IPS DF 19.7 (cell line): ENCODE measurements around the gene GOLGA6A.
"Not testable (repeated sequence)": the region's sequence is repeated elsewhere in the genome, so short reads cannot be mapped to it uniquely, and the experiment has no call there.

Experiments used
- DNase-seq: peaks from one replicate; pipeline ENCODE4 v3.0.0-alpha.2; 2013; ENCODE audit warnings: low read depth, low spot score

The GOLGA6A gene

DNA sequence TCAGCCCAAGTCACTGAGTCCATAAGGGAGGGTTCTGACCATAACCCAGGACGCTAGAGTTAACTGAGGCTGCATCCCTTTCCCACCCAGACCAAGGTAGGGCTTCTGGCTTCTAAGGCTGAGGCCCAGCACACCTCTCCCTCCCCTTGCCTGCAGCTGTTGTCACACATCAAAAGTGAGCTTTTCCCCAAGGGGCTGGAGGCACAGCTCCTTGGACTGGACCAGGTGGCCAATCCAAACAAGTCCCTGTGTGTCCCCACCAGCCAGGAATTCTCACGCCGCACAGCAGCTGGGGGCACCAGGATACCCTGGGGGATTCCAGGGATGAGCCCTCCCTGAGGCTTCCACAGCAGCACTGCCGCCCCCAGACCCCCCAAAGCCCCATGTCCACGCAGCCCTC is 25.8 kb upstream of the GOLGA6A start:
- DNase-seq: no peak

GRCh38 chr15:74099963-74100733 is 17.8 kb upstream of the GOLGA6A start:
- DNase-seq: peak; percentile 42

DNA sequence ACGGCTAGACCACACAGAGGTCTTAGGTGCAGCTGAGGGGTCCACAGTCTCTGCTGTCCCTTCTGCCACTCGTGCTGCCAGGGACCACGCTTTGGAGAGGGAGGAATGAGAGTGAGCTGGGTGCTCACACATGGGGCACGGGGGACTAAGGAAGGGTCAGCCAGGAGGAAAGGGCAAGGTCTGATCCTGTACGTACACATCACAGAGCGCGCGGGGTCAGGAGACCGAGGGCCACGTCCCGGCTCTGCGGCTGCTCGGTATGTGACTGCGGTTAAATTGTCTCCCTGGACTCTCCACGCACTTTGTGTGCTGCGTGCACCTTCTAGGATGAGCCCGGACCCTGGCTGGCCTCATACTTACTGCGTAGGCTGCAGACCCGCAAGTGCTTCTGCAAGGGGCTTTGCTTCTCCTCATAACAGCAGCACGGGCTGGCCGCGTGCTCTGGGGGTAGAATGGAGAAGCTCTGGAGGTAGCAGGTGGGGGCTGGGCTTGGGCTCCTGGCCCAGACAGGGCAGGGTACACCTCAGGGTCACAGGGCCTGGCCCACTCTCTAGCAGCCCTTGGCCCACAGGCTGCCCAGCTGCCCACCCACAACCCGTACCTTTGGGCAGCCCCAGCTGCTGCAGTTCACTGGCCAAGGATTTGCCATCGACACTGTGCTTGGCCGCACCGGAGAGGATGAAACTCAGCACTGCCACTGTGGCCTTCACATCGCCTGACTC is 14.6 kb upstream of the GOLGA6A start:
- DNase-seq: not testable (repeated sequence)

DNA sequence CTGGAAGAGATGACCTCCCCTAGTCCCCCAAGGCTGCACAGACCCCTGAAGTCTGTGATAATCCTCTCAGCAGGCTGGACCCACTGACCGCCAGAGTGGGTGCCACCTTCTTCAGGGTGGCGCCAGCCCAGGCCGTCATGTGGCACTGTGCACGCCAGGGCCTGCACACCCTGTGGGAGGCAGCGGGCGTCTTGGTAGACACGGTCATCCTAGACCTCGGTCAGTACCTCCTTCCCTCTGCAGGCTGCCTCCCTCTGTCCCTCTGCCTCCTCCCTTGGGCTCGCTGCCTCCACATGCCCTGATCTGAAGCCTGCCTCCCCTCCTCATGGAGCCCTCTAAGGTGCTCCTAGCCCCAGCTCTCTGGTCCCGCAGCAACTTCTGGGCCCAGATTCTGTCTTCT is 13.3 kb upstream of the GOLGA6A start:
- DNase-seq: not testable (repeated sequence)

- DNase-seq: not testable (repeated sequence)
These were observed 12.2 kb upstream of the GOLGA6A start for GRCh38 chr15:74094567-74094966.

- not testable (repeated sequence) for DNase-seq
These were observed 6.6 kb downstream of the GOLGA6A start for GRCh38 chr15:74075781-74076180.

DNA sequence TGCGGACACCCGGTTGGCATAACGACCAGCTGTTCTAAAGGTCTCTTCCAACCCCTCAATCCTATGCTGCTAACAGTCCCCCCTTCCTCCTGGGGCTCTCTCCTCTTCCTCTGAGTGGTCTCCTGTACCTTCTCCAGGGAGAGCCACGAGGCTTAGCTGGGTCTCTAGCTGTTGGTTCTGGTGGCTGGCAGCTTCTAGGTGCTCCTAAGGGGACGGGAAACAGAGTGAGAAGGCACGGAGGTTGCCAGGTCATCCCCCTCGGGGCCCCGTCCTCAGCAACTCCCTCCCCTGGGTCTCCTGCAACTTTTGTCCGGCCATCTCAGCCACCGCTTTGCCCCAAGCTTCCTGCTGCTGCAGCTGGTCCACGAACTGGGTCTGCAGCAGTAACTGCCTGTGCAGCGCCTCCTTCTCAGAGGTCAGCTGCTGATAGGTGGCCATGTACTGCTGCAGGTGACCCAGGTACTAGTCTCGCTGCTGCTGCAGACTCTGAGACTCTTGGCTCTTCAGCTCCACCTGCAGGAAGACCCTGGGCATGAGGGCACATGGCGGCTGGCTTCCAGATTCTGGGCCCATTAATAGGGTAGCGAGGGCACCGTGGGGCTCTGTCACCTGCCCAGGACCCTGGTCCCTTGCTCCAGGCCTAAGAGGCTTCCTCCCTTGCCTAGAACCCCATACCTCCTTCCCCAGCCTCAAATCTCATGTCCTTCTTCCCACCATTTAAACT is 9.6 kb downstream of the GOLGA6A start:
- DNase-seq: not testable (repeated sequence)

- DNase-seq: not testable (repeated sequence)
These were observed 10.2 kb downstream of the GOLGA6A start for GRCh38 chr15:74072132-74072531.

GRCh38 chr15:74071645-74072044 is 10.7 kb downstream of the GOLGA6A start:
- not testable (repeated sequence) for DNase-seq

DNA sequence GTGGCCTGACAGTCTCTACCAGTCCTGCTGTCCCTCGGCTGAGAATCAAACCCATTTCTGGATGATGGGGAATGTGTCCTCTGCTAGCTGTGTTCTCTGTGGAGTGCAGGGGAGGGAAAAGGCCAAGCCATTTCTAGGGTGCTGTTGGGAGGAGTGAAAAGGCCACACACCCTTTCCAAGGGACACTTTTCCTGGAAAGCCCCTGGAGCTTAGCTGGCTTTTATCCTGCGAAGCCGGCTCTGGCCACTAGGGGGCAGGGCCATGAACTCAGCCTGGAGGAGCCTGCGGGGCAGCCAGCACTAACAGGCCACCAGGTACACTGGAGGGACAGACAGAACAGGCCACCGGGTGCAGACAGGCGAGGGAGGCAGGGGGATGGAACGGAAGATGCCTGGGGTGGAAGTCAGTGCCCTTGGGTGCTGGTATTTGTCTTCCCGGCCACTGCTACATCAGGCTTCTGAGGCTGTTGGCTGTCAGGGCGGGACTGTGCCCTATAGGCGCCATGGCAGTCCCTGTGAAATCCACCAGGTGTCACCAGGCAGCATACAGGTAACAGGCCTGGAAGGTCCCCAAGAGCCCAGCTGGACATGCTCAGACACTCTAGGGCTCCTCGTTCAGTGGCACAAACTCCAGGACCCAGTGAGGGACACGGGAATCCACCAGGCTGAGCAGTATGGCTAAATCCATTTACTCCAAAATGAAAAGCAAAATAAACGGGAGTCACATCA is 16.5 kb downstream of the GOLGA6A start:
- not testable (repeated sequence) for DNase-seq

DNA sequence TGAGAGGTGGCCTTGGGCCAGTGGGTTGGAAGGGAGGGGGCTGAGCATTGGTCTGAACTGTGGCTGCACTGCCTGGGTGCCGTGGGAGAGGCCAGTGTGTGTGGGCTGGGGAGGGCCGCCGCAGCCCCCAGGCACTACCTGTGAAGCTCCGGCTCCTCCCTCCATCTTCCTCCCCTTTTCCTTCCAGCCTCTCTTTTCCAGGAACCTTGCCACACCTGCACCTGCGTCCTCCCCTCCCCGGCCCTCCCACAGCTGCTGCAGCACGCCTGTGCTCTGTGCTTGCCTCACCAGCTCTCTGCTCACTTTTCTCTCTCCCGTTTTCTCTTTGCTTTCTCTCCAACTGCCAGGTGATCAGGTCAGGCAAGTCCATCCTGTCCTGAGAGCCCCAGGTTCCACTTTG is 17.5 kb downstream of the GOLGA6A start:
- DNase-seq: not testable (repeated sequence)

- not testable (repeated sequence) for DNase-seq
These were observed 18.2 kb downstream of the GOLGA6A start for GRCh38 chr15:74064183-74064582.

- DNase-seq: not testable (repeated sequence)
These were observed 18.8 kb downstream of the GOLGA6A start for GRCh38 chr15:74063425-74064146.

GRCh38 chr15:74062671-74063070 is 19.7 kb downstream of the GOLGA6A start:
- no peak for DNase-seq

- no peak for DNase-seq
These were observed 20.1 kb downstream of the GOLGA6A start for GRCh38 chr15:74062236-74062635.

DNA sequence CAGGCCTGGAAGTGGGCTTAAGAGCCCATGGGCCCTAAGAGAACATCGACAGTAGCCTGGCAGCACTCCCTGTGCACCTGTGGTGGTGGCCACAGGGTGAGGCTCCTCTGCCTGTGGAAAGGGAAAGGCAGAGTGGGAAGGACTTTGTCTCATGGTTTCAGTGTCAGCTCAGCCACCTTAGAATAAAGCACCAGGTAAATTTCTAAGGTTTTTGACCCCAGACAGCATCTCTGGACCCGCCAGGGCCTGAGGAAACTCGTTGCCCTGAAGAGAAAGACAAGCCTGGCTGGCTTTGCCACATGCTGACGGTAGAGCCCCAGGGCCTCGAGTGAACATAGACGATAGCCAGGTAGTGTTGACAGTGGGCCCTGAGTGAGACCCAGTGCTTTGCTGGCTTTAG is 22.1 kb downstream of the GOLGA6A start:
- DNase-seq: no peak

DNA sequence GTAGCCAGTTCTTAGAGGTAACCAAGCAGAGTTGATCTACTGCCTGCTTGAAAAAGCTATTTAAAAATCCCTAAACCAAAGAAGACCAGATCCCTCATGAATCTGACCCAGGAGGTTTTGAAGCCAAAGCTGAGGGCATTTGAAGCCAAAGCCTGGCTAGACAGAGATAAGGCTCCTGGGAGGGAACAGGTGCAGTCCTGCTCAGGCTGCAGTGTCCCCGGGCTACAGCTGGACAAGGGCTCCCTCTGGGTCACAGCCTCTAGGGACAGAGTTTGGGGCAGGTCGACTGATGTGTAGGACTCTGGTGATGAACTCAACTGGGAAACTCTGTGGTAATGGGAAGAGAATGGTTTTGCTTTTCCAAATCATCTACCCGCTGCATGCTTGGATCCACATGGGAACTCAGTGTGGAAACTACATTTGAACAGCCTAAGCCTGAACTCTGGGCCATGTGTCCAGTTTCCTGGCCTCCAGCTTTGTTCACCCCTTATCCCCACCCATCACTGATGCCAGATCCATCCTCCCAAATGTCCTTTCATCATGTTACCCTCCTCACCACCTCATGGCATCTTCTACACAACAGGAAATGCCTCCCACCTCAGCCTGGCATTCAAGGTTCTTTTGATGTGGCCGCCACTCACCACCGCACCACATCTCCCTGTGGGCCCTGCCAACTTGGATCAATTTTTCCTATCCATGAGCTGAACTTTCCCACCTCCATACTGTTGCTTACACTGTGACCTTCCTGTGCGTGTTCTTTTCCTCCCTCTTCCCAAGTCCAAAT is 23.1 kb downstream of the GOLGA6A start:
- not testable (repeated sequence) for DNase-seq

DNA sequence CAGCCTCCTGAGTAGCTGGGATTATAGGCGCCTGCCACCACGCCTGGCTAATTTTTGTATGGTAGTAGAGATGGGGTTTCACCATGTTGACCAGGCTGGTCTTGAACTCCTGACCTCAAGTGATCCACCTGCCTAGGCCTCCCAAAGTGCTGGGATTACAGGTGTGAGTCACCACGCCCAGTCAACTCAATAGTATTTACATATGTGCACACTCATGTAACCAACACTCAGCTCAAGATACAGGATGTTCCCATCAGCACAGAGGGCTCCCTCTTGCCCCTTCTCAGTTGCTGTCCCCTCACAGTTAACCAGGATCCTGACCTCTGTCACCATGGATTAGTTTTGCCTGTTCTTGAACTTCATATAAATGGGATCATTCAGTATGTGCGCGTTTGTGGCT is 26.0 kb downstream of the GOLGA6A start:
- DNase-seq: not testable (repeated sequence)

GRCh38 chr15:74055804-74056203 is 26.5 kb downstream of the GOLGA6A start:
- no peak for DNase-seq

DNA sequence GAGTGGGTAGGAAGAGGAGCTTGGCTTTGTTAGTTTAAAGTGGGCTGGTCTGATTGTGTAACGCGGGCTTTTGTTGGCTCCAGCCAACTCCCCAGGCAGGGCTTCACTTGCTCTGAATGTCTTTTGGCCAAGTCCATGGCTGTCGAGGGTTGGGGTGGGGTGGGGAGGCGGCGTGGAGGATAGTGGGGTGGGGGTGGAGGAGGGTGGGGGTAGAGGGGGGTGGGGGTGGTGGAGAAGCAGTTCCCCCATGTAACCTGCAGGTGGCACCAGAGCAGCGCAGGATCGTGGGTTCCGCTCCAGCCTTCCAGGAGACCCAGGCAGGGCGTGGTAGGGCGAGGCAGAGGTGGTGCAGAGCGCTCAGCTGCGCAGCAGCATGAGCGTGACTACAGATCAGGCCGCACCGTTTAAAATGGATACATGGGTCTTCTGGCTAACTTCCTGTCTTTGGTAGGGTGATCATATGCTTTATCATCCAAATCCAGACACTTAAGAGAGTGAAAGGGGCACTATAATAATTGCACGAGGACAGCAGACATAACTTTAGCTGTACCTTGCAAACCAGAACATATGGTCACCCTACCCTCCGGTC is 28.3 kb downstream of the GOLGA6A start:
- no peak for DNase-seq
